ENCODE measurements around the gene NAALADL2.

NAALADL2 gene

DNA sequence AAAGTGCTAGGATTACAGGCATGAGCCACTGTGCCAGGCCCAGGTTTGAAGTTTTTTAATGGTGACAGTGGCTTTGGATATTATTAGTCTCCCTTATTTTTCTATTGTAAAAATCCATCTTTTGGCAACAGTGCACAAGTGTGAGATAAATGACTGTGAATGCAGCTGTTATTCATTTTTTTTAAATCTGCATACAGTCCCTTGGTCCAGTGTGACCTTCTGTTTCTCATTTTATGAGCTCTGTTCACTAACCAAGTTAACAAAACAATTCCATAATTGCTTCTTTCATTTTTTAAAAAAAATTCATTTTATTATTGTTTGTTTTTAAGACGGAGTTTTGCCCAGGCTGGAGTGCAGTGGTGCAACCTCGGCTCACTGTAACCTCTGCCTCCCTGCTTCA lies 381.8 kb downstream of the NAALADL2 start:
- no peak overlapping the region for H3K27ac ChIP-seq
- TF ChIP-seq CTCF (conservative IDR thresholded peaks at IDR 0.05) (no peak), ZFX (IDR thresholded peaks at IDR 0.05) (no peak)

DNA sequence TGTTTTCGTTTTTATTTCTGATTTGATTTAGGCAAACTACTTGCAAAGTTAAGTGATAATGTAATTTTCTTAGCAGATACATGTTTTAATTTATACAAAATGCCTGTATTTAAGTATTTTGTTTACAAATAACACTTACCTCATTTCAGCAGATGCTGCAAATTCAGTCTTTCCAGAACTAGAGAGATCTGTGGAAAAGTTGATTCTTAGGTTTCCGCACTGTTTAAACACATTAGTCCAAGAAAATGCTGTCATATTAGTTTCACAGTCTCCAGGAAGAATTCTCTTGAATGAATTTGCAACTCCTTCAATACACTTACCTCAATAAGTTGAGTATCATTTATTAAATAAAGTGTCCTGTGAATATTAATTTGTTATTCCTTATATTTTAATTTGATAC lies 383.1 kb downstream of the NAALADL2 start:
- H3K27ac ChIP-seq = no peak overlapping the region
- TF ChIP-seq ZFX (IDR thresholded peaks at IDR 0.05) (no peak), CTCF (conservative IDR thresholded peaks at IDR 0.05) (no peak)

- TF ChIP-seq ZFX (IDR thresholded peaks at IDR 0.05) = no peak
- TF ChIP-seq CTCF (conservative IDR thresholded peaks at IDR 0.05) = no peak
- no peak overlapping the region for H3K27ac ChIP-seq
These were observed 387.1 kb downstream of the NAALADL2 start for GRCh38 chr3:175246234-175246633.

GRCh38 chr3:175246766-175247165 lies 387.6 kb downstream of the NAALADL2 start:
- no peak overlapping the region for H3K27ac ChIP-seq
- TF ChIP-seq ZFX (IDR thresholded peaks at IDR 0.05) (no peak), CTCF (conservative IDR thresholded peaks at IDR 0.05) (no peak)

- peak overlapping the region; percentile 51; the same call in 1 of the 2 replicates for H3K27ac ChIP-seq
- TF ChIP-seq CTCF (conservative IDR thresholded peaks at IDR 0.05) = no peak
- TF ChIP-seq ZFX (IDR thresholded peaks at IDR 0.05) = no peak
These were observed 388.5 kb downstream of the NAALADL2 start for GRCh38 chr3:175247629-175248028.

- H3K27ac ChIP-seq = no peak overlapping the region
- TF ChIP-seq ZFX (IDR thresholded peaks at IDR 0.05) = no peak
- TF ChIP-seq CTCF (conservative IDR thresholded peaks at IDR 0.05) = no peak
These were observed 389.7 kb downstream of the NAALADL2 start for GRCh38 chr3:175248832-175249231.

- no peak overlapping the region for H3K27ac ChIP-seq
- no peak for TF ChIP-seq ZFX (IDR thresholded peaks at IDR 0.05)
- TF ChIP-seq CTCF (conservative IDR thresholded peaks at IDR 0.05) = no peak
These were observed 396.6 kb downstream of the NAALADL2 start for GRCh38 chr3:175255698-175256097.
